ENCODE results near the gene PLSCR1.
"Not testable (repeated sequence)": the region's sequence is repeated elsewhere in the genome, so short reads cannot be mapped to it uniquely, and the experiment has no call there.

Gene PLSCR1

DNA sequence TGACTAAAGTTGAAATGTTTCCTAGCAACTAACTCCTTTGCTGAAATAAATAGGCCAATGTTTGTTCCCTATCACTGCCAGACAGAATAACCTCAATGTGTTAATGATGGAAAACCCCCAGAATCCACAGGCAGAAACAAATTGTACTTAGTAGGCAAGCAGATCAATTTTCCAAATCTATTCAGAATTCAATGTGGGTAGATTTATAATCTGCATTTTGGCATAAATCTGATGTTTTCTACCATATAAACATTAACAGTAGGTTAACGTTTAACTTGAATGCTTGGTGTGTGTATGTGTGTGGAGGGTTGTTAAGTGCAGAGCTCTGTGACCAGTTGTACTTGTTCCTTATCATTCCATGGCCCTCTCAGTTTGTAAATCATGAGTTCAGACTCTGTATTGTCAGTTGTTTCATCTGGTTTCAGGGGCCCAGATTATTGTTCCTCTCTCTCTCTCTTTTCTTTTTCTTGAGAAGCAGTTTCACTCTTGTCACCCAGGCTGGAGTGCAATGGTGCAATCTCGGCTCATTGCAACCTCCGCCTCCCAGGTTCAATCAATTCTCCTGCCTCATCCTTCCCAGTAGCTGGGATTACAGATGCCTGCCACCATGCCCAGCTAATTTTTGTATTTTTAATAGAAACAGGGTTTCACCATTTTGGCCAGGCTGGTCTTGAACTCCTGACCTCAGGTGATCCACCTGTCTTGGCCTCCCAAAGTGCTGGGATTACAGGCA, 32.8 kb downstream of the PLSCR1 start:
- no peak for DNase-seq

- DNase-seq, result no peak
Measured at GRCh38 chr3:146507331-146508120, 36.9 kb downstream of the PLSCR1 start.

DNA sequence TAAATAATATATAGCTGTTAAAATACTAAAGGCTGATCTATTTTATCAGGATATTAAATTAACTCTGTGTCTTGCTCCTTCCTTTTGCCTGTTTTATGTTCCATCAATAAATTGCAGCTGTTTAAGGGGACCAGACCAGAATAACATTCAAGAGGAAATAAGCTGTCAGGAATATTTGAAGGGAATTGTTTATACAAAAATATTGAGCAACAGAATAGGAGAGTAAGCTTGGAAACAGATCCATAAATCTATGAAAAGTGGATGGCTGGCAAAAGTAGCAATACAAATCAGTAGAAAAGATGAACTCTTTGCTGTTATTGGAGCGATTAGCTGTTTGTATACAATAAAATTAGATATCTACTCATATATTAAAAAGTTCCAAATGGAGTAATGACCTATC, 38.9 kb downstream of the PLSCR1 start:
- DNase-seq, result no peak

GRCh38 chr3:146504498-146505197, 39.8 kb downstream of the PLSCR1 start:
- no peak for DNase-seq

DNA sequence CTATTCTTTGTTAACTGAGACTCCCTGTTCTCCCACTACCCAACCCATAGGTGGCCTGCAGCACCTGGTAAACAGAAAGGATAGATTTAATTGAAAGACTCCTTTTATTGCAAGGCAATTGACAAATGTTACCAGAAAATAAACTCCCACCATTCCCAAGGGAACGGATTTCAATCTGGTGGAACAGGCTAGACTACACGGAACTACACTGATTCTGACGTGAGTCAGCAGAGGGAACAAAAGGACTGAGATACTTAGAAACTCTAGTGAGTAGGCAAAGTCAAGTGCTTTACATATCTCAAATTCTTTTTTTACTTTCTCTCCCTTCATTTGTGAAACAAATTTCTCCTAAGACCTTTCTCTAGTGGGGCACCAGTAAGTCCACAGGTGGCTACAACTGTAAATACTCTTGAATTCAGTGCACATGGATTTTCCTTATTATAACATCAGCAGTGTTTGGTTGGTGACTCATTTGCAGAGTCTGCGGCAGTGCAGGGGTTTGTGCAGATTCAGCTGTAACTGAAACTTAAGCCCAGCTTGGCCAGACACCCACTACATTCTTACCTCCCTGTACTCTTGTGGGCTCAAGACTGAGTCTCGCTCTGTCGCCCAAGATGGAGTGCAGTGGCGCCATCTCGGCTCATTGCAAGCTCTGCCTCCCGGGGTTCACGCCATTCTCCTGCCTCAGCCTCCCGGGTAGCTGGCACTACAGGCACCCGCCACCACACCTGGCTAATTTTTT, 40.8 kb downstream of the PLSCR1 start:
- no peak for DNase-seq

- DNase-seq, result no peak
Measured at GRCh38 chr3:146502887-146503460, 41.4 kb downstream of the PLSCR1 start.

DNA sequence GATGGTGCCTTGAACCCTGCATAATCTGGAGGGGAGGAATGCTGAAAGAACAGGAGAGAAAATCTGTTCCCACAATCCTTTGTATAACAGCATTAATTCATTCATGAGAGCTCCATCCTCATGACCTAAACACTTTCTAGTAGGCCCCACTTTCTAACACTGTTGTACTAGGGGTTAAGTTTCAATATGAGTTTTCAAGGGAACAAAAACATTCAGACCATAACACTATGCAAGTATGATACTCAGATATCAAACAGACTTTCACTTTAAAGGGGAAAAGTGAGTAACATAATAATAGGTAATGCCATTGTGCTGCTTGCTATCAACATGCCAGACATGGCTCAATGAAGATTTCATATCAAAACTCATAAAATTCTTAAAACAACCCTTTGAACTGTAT, 42.7 kb downstream of the PLSCR1 start:
- DNase-seq, result no peak

DNA sequence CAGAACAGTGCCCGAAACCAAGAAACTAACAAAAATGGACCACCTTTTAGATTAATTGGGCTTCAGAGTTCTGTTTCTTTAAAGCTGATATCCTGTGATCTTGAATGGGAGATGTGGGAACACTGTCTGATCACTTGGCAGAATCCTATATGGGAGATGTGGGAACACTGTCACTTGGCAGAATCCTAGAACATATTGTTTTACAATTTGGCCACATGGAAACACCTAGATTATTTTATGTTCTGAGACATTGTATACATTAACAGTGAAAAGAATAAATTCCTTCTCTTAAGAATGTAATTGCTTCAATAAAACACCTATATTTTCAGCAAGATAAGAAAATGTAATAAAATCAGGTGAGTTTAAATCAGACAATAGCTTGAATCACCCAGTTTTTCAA, 44.7 kb downstream of the PLSCR1 start:
- DNase-seq, result no peak

GRCh38 chr3:146498002-146498736, 46.2 kb downstream of the PLSCR1 start:
- peak; percentile 38 for DNase-seq

- DNase-seq, result not testable (repeated sequence)
Measured at GRCh38 chr3:146497145-146497843, 47.1 kb downstream of the PLSCR1 start.

- no peak for DNase-seq
Measured at GRCh38 chr3:146496726-146497125, 47.7 kb downstream of the PLSCR1 start.

DNA sequence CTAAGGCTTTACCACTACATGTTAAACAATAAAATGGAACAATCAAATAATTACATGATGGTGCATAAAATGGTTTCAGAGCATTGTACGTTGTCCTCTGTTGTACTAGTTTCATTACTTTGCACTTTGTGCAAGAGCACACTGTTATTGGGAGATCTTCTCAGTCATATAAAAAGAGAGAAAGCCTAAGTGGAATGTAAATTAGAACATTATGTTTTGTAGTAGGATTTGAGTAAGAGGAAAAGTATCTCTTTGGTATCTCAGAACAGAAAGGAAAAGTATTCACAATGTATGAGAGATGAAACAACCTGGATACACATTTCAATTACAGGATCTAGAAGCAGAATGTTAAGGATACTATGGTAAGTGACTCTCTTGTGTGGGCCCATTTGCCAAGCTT, 48.2 kb downstream of the PLSCR1 start:
- no peak for DNase-seq

- DNase-seq, result no peak
Measured at GRCh38 chr3:146493761-146494160, 50.6 kb downstream of the PLSCR1 start.

DNA sequence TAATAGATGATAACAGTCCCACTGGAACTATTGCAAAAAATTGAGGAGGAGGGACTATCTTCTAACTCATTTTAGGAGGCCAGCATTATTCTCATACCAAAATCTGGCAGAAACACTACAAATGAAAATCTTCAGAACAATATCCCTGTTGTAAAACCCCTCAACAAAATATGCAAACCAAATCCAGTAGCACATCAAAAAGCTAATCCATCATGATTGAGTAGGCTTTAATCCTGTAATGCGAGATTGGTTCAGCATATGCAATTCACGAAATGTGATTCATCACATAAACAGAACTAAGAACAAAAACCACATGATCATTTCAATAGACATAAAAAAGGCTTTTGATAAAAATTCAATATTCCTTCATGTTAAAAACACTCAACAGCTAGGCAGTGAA, 51.2 kb downstream of the PLSCR1 start:
- DNase-seq, result no peak

GRCh38 chr3:146491303-146491702, 53.1 kb downstream of the PLSCR1 start:
- no peak for DNase-seq

DNA sequence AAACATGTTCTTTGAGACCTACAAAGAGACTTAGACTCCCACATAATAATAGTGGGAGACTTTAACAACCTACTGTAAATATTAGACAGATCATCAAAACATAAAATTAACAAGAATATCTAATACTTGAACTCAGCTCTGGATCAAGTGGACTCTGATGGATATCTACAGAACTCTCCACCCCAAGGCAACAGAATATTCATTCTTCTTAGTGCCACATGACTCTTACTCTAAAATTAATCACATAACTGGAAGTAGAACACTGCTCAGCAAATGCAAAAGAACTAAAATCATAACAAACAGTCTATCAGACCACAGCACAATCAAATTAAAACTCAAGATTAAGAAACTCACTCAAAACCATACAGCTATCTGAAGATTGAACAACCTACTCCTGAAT, 59.1 kb downstream of the PLSCR1 start:
- DNase-seq, result no peak

GRCh38 chr3:146476094-146476740, 68.2 kb downstream of the PLSCR1 start:
- no peak for DNase-seq

GRCh38 chr3:146474976-146475375, 69.4 kb downstream of the PLSCR1 start:
- not testable (repeated sequence) for DNase-seq

DNA sequence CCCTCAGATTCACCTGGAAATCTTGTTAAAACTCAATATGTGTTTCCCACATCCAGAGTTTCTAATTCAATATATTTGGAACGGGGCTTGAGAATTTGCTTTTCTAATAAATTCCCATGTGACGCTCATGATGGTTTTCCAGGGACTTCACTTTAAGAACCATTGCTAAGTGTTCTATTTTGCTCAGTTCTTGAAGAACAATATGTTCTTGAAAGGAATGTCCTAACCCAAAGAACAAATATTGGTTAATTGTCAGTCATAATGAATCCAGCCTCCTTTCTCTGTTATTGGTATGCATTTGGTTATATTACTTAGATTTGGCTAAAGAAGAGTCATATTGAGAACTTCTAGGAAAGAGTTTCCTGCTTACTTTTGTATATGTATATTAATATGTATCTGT, 70.7 kb downstream of the PLSCR1 start:
- DNase-seq, result no peak

DNA sequence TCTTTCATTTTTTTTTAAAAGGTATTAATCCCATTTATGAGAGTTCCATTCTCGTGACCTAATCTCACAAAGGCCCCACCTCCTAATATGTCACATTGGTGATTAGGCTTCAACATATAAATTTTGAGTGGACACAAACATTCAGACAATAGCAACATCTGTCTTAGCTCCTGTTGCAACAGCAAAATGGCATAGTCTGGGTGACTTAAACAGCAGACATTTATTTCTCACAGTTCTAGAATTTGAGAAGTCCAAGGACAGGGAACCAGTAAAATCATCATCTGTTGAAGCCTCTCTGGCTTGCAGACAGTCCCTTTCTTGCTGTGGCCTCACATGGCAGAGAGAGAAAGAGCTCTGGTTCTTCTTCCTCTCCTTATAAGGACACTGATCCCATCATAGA, 71.8 kb downstream of the PLSCR1 start:
- DNase-seq, result no peak

- no peak for DNase-seq
Measured at GRCh38 chr3:146471012-146471411, 73.4 kb downstream of the PLSCR1 start.
